GM11168 (cell line): Measurements from ENCODE around the gene ACSS1.

Experiments
- in situ Hi-C: fragments of 300-500 bp; cut with MboI; formaldehyde crosslinking; loops from one replicate; pipeline ENCODE4 v1.12.0; 2022; ENCODE audit warnings: low sequenced_read_pairs; ENCODE audit not compliant: unreplicated experiment

The ACSS1 gene

GRCh38 chr20:25035921-25036320 is 22.0 kb downstream of the ACSS1 start:
- in situ Hi-C loops: no loop called here

- in situ Hi-C loops: no loop called here
These were observed 24.0 kb downstream of the ACSS1 start for GRCh38 chr20:25033924-25034300.

- in situ Hi-C loops: no loop called here
These were observed 24.5 kb downstream of the ACSS1 start for GRCh38 chr20:25033265-25033923.

- in situ Hi-C loops: no loop called here
These were observed 25.3 kb downstream of the ACSS1 start for GRCh38 chr20:25032478-25033264.

- in situ Hi-C loops: no loop called here
These were observed 25.9 kb downstream of the ACSS1 start for GRCh38 chr20:25032065-25032477.

- in situ Hi-C loops: no loop called here
These were observed 26.7 kb downstream of the ACSS1 start for GRCh38 chr20:25031241-25031640.

GRCh38 chr20:25030649-25031207 is 27.2 kb downstream of the ACSS1 start:
- in situ Hi-C loops: no loop called here

- in situ Hi-C loops: no loop called here
These were observed 27.8 kb downstream of the ACSS1 start for GRCh38 chr20:25030007-25030648.

GRCh38 chr20:25025986-25026605 is 31.8 kb downstream of the ACSS1 start:
- in situ Hi-C loops: no loop called here

- in situ Hi-C loops: no loop called here
These were observed 32.7 kb downstream of the ACSS1 start for GRCh38 chr20:25025091-25025861.

GRCh38 chr20:25024171-25024570 is 33.8 kb downstream of the ACSS1 start:
- in situ Hi-C loops: loop anchor here (25.0 kb wide), 1 partner anchor 163 kb away; the partner anchor contains the start of gene ENTPD6

GRCh38 chr20:25023356-25023755 is 34.6 kb downstream of the ACSS1 start:
- in situ Hi-C loops: loop anchor here (25.0 kb wide), 1 partner anchor 164 kb away; the partner anchor contains the start of gene ENTPD6

- in situ Hi-C loops: loop anchor here (25.0 kb wide), 1 partner anchor 165 kb away; the partner anchor contains the start of gene ENTPD6
These were observed 35.3 kb downstream of the ACSS1 start for GRCh38 chr20:25022680-25023079.

- in situ Hi-C loops: loop anchor here (25.0 kb wide), 1 partner anchor 166 kb away; the partner anchor contains the start of gene ENTPD6
These were observed 36.6 kb downstream of the ACSS1 start for GRCh38 chr20:25021336-25021735.

GRCh38 chr20:25020901-25021301 is 37.0 kb downstream of the ACSS1 start:
- in situ Hi-C loops: loop anchor here (25.0 kb wide), 1 partner anchor 166 kb away; the partner anchor contains the start of gene ENTPD6

GRCh38 chr20:25020345-25020744 is 37.6 kb downstream of the ACSS1 start:
- in situ Hi-C loops: loop anchor here (25.0 kb wide), 1 partner anchor 167 kb away; the partner anchor contains the start of gene ENTPD6

- in situ Hi-C loops: loop anchor here (25.0 kb wide), 1 partner anchor 168 kb away; the partner anchor contains the start of gene ENTPD6
These were observed 38.4 kb downstream of the ACSS1 start for GRCh38 chr20:25019381-25020155.

GRCh38 chr20:25018841-25019240 is 39.1 kb downstream of the ACSS1 start:
- in situ Hi-C loops: loop anchor here (25.0 kb wide), 1 partner anchor 168 kb away; the partner anchor contains the start of gene ENTPD6
